ENCODE measurements around the gene IL31. TPM values are rescaled to one million over a fixed set of nuclear protein-coding genes. Genes with fewer than 3 reads are reported as not detected.
"Not testable (repeated sequence)": the region's sequence is repeated elsewhere in the genome, so short reads cannot be mapped to it uniquely, and the experiment has no call there.

Gene IL31
- total RNA-seq, 2 donors from 2014 or later, result 0.87 TPM; not detected in 1

DNA sequence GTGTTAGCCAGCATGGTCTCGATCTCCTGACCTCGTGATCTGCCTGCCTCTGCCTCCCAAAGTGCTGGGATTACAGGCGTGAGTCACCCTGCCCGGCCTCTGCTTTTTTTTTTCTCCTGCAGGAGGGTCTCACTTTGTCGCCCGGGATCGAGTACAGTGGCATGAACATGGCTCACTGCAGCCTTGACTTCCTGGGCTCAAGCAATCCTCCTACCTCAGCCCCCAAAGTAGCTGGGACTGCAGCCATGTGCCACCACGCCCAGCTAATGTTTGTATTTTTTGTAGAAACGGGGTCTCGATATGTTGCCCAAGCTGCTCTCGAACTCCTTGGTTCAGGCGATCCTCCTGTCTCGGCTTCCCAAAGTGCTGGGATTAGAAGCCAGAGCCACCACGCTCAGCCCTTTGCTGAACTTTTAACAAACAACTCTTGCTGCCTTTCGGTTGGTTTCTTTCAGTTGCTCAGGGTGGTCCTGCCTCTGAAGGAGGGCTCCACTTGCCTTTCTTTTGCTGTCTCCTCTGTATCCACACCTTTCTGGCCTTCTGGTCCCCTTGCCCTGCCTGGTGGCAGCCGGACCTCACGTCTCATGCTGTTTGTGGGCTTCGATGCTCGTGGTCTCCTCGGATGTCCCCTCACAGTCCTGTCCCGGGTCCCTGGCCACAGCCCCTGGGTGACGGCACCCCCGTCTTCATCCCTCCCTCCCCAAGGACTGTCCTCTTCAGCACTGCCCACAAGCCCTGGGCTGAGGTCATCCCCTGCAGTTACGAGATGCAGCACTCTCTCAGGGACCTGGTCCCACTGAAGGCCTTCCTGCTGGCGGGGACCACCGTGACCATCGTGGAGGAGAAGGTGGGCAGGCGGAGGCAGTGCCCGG, 25.7 kb upstream of the IL31 start:
- Mint-ChIP-seq H3K9me3 (peaks cover 4 to 5% of the 10 kb centered on the region in 2 donors), H3K36me3 (peaks cover 2 to 4% of the 10 kb centered on the region in 2 donors), H3K27ac (no peak overlapping the region)
- DNase-seq (ENCODE audit: low spot score in 2 of 2), result no peak
- no peak for ATAC-seq

GRCh38 chr12:122197612-122197966, 23.6 kb upstream of the IL31 start:
- Mint-ChIP-seq H3K27ac (peak overlapping the region in 1 of 2 donors; percentile 10), H3K9me3 (peaks cover 4 to 5% of the 10 kb centered on the region in 2 donors), H3K36me3 (no peaks in the 10 kb centered on the region)
- ATAC-seq (peak in 1 of 2 donors; percentile 74), DNase-seq (ENCODE audit: low spot score in 2 of 2) (no peak)

DNA sequence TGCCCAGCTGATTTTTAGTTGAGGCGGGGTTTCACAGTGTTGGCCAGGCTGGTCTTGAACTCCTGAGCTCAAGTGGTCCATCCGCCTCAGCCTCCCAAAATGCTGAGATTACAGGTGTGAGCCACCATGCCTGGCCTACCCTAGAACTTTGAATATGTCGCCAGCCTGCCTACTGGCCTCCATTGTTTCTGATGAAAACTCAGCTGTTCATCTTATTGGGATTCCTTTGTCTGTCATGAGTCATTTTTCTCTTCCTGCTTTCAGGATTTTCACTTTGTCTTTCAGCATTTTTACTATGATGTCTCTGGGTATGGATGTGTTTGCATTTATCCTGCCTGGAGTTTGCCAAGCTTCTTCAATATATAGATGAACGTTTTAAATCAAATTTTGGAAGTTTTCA, 21.4 kb upstream of the IL31 start:
- peaks cover 4 to 5% of the 10 kb centered on the region in 2 donors for H3K9me3 Mint-ChIP-seq
- H3K27ac Mint-ChIP-seq, result no peak overlapping the region
- no peak for ATAC-seq
- no peaks in the 10 kb centered on the region for H3K36me3 Mint-ChIP-seq
- no peak for DNase-seq (ENCODE audit: low spot score in 2 of 2)

DNA sequence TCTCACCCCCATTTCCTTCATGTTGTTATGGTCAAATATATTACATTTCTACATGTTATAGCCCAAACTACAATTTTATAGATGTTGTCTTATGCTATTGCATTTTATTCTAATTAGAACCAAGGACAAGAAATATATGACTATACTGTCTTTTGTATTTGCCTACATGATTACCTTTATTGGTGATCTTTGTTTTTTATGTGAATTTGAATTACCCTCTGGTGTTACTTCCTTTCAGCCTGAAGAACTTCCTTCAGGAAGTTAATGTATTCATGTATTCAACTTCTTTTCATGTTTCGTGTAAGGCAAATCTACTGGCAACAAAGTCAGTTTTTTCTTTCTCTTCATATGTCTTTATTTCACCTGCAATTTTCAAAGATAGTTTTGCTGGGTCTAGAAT, 20.8 kb upstream of the IL31 start:
- Mint-ChIP-seq H3K36me3 (no peaks in the 10 kb centered on the region), H3K27ac (no peak overlapping the region), H3K9me3 (peaks cover 4 to 5% of the 10 kb centered on the region in 2 donors)
- DNase-seq (ENCODE audit: low spot score in 2 of 2) (no peak), ATAC-seq (no peak)

GRCh38 chr12:122192441-122192840, 18.4 kb upstream of the IL31 start:
- Mint-ChIP-seq H3K9me3 (peaks cover 4 to 5% of the 10 kb centered on the region in 2 donors), H3K27ac (no peak overlapping the region), H3K36me3 (no peaks in the 10 kb centered on the region)
- no peak for DNase-seq (ENCODE audit: low spot score in 2 of 2)
- ATAC-seq, result no peak

DNA sequence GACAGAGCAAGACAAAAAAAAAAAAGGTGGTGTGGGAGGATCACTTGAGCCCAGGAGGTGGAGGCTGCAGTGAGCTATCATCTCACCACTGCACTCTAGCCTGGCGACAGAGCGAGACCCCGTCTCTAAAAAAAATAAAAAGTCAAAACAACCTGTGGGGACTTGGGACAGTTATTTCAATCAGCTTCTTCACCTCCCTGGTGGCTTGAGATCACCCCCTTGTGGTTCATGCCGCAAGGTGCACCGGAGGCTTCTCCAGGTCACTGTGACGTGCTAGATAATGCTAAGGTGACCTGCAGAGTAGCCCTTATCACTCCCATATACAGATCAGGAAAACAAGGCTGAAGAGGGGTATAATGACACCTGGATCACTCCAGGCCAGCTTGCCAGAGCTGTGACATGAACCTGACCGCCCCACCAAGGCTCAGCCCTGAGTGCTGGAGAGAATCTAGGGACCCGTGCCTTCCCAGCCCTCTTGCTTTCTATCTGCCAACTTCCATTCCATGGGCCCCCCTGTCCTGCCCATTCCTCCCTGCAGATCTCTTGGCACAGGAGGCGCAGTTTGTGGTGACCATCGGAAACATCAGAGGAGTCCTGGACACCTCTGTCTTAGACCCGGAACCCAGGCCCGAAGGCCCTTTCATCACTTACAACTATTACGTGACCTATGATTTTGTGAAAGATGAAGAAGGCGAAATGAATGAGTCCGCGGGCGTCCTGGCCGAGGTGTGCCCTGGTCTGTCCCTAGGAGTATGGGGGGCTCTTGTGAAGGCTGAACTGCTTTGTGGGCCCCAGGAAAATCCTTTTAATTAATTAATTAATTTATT, 17.0 kb upstream of the IL31 start:
- peaks cover 4 to 5% of the 10 kb centered on the region in 2 donors for H3K9me3 Mint-ChIP-seq
- DNase-seq (ENCODE audit: low spot score in 2 of 2), result peak in 1 of 2 donors; percentile 81
- ATAC-seq, result peak; percentile 78 to 95
- H3K27ac Mint-ChIP-seq, result no peak overlapping the region
- H3K36me3 Mint-ChIP-seq, result no peaks in the 10 kb centered on the region

- Mint-ChIP-seq H3K9me3 (no peaks in the 10 kb centered on the region), H3K36me3 (no peaks in the 10 kb centered on the region), H3K27ac (no peak overlapping the region)
- ATAC-seq (no peak), DNase-seq (ENCODE audit: low spot score in 2 of 2) (no peak)
These were observed 15.8 kb upstream of the IL31 start for GRCh38 chr12:122189626-122190475.

- Mint-ChIP-seq H3K36me3 (no peaks in the 10 kb centered on the region), H3K27ac (no peak overlapping the region), H3K9me3 (no peaks in the 10 kb centered on the region)
- no peak for ATAC-seq
- DNase-seq (ENCODE audit: low spot score in 2 of 2), result no peak
These were observed 13.4 kb upstream of the IL31 start for GRCh38 chr12:122187466-122187865.

DNA sequence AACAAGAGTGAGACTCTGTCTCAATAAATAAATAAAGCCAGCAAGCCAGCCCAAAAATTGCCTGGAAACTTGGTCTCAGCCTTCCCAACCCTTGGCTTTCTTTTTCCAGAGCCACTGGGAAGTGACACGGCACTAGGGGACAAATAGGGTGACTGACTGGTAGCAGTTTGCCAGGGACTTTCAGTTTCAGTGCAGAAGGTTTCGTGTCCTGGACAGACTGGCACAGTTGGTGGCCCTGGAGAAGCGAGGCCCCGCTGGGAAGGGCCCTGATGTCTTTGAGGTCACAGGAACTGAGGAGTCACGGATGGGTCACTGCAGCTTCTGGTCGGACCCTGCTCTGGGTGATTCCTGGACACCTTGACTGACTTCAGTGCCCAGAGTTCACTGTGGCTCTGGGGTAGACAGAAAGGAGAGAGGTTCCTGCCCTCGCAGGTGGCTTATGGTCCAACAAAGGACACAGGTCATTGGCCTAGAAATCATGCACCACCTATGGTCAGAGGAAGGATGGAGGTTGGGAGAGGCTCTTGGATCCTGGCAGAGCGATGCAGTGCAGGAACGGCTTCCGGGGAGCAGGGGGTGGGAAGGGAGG, 11.6 kb upstream of the IL31 start:
- ATAC-seq (no peak), DNase-seq (ENCODE audit: low spot score in 2 of 2) (no peak)
- H3K36me3 Mint-ChIP-seq, result no peaks in the 10 kb centered on the region
- H3K9me3 Mint-ChIP-seq, result no peaks in the 10 kb centered on the region
- H3K27ac Mint-ChIP-seq, result peak overlapping the region in 1 of 2 donors; percentile 42

DNA sequence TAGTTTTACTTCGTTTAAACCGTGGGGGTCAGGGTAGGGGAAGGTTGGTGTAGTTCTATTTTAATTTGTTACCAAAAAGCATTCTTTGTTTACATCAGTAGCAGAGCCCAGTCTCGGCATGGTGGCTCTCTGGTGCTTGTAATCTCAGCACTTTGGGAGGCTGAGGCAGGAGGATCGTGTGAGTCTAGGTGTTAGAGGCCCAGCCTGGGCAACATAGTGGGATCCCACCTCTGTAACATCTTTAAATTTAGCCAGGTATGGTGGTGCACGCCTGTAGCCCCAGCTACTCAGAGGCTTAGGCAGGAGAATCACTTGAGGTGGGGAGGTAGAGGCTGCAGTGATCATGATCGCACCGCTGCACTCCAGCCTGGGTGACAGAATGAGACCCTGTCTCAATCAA, 11.1 kb upstream of the IL31 start:
- Mint-ChIP-seq H3K36me3 (no peaks in the 10 kb centered on the region), H3K27ac (peak overlapping the region in 1 of 2 donors; percentile 42), H3K9me3 (no peaks in the 10 kb centered on the region)
- no peak for ATAC-seq
- no peak for DNase-seq (ENCODE audit: low spot score in 2 of 2)

GRCh38 chr12:122184517-122184916, 10.5 kb upstream of the IL31 start:
- ATAC-seq (peak in 1 of 2 donors; percentile 49), DNase-seq (ENCODE audit: low spot score in 2 of 2) (no peak)
- no peaks in the 10 kb centered on the region for H3K9me3 Mint-ChIP-seq
- H3K27ac Mint-ChIP-seq, result peak overlapping the region in 1 of 2 donors; percentile 42
- no peaks in the 10 kb centered on the region for H3K36me3 Mint-ChIP-seq

- no peaks in the 10 kb centered on the region for H3K9me3 Mint-ChIP-seq
- no peaks in the 10 kb centered on the region for H3K36me3 Mint-ChIP-seq
- DNase-seq (ENCODE audit: low spot score in 2 of 2) (no peak), ATAC-seq (no peak)
- H3K27ac Mint-ChIP-seq, result no peak overlapping the region
These were observed 9.5 kb upstream of the IL31 start for GRCh38 chr12:122183588-122183940.

- peak in 1 of 2 donors; percentile 40 for DNase-seq (ENCODE audit: low spot score in 2 of 2)
- Mint-ChIP-seq H3K27ac (peak within 1 kb of the TSS in 1 of 2 donors; percentile 14), H3K9me3 (no peaks in the 10 kb centered on the region), H3K36me3 (no peaks in the 10 kb centered on the region)
- peak; percentile 73 to 74 for ATAC-seq
These were observed 9.0 kb upstream of the IL31 start, which contains the start of gene LRRC43 for GRCh38 chr12:122182887-122183587. LRRC43 (plus strand) TSS chr12:122183123; CDS start chr12:122183145, 22 bp downstream.

DNA sequence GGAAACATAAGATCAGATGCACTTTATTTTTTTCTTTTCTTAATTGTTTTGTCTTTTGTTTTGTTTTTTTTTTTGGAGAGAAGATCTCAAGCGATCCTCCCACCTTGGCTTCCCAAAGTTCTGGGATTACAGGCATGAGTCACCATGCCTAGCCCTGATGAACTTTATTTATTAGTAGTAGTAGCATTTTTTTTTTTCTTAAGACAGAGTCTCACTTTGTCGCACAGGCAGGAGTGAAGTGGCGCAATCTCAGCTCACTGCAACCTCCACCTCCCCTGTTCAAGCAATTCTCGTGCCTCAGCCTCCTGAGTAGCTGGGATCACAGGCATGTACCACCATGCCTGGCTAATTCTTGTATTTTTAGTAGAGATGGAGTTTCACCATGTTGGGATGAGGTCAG, 2.5 kb upstream of the IL31 start:
- H3K9me3 Mint-ChIP-seq; DNase-seq (ENCODE audit: low spot score in 2 of 2); H3K36me3 Mint-ChIP-seq; ATAC-seq: not testable (repeated sequence)
- peak overlapping the region in 1 of 2 donors; percentile 12 for H3K27ac Mint-ChIP-seq

DNA sequence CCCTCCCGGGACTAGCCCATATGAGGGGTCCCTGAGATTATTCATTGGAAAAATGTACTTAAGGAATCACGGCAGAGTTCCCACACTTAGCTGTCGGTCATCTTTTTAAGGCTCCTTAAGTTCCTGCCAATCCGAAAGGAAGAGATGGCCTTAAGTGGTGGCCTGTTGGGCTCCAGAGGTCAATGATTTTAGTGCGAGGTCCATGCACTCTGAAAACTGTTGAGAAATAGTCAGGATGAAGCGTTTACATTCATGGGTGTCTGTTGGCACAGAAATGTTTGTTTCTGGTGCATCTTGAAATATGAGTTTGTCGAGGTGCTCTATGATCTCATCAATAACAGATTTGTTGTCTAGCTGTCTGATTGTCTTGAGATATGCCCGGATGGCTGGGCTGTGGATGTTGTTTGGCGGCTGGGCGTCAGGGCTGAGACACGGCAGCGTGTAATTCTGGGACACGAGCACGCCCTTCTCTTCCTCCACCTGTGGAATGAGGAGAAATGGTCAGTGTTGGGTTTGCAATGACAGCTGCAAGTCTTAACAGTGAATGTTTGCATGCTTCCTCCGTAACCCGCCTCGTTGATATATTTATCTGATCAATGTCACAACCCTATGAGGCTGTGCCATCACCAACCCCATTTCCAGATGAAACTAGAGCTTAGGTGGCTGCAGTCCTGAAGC, 1.6 kb downstream of the IL31 start:
- Mint-ChIP-seq H3K9me3 (no peaks in the 10 kb centered on the region), H3K36me3 (no peaks in the 10 kb centered on the region)
- no peak for DNase-seq (ENCODE audit: low spot score in 2 of 2)

More for the DNA sequence above, 1.6 kb downstream of the IL31 start:
- no peak overlapping the region for H3K27ac Mint-ChIP-seq
- no peak for ATAC-seq

Measured in activated naive CD4-positive, alpha-beta T cell treated with anti-CD3 and anti-CD28 coated beads, Interleukin-2, amount 50 U/mL, for 72 hours (primary cell).